Sigmoid colon (tissue), 4 donors: ENCODE results near the gene ZBTB33.

ENCODE experiments used
- CTCF ChIP-seq, 4 experiments: fragments of 450-650 bp in 3 of 4; fragments of 200-600 bp in 1 of 4; IDR thresholded peaks; one replicate each; pipeline ENCODE4 v1.5.1; 2016 to 2019; ENCODE audit warnings: antibody characterized with exemption in 4 of 4, mild to moderate bottlenecking in 3 of 4, moderate library complexity in 2 of 4
- EP300 ChIP-seq, 4 donors: sonication (generic); formaldehyde crosslinking; IDR thresholded peaks; one replicate each; pipeline ENCODE4 v1.6.1; 2017; ENCODE audit warnings: antibody characterized with exemption in 4 of 4
- POLR2A ChIP-seq, 2 donors: fragments of 450-650 bp; IDR thresholded peaks; one replicate each; pipeline ENCODE4 v1.6.1; 2016; ENCODE audit warnings: antibody characterized with exemption in 2 of 2, mild to moderate bottlenecking in 2 of 2, moderate library complexity in 2 of 2
- POLR2AphosphoS5 ChIP-seq, 4 donors: sonication (generic); formaldehyde crosslinking; IDR thresholded peaks; one replicate each; pipeline ENCODE4 v1.6.1; 2017; ENCODE audit warnings: antibody characterized with exemption in 4 of 4

- no peak for TF ChIP-seq POLR2AphosphoS5 (IDR thresholded peaks at IDR 0.05)
- no peak for TF ChIP-seq CTCF (IDR thresholded peaks at IDR 0.05)
- TF ChIP-seq EP300 (IDR thresholded peaks at IDR 0.05): no peak
- no peak for TF ChIP-seq POLR2A (IDR thresholded peaks at IDR 0.05)
Measured at GRCh38 chrX:120293015-120293414, 42.4 kb downstream of the ZBTB33 start.
